ENCODE results near the gene UBE2S. TPM values are rescaled to one million over a fixed set of nuclear protein-coding genes. Genes with fewer than 3 reads are reported as not detected.

Gene UBE2S
- total RNA-seq, 1 experiment from 2014 or later: 393 TPM

DNA sequence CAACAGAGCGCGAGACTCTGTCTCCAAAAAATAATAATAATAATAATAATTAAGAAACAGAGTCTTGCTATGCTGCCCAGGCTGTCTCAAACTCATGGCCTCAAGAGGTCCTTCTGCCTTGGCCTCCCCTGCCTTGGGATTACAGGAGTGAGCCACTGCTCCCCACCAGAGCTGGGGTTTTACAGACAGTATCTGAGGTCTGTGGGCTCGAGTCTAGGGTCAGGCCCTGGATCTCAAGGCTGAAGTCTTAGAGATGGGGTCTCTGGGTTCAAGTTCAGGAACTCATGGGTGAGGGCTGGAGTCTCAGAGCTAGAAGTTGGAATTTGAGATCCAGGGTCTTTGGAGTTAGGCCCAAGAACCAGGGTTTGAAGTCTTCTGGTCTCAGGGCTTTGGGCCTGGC, 40.8 kb downstream of the UBE2S start:
- Histone ChIP-seq H3K4ac (ENCODE audit: low read depth, low read length) (no peak overlapping the region), H2BK5ac (ENCODE audit: insufficient read length, low read length) (no peak overlapping the region), H4K20me1 (ENCODE audit: control insufficient read depth, insufficient read depth, insufficient read length) (no peaks in the 10 kb centered on the region), H3K9me3 (ENCODE audit: control insufficient read depth, low read depth, low read length) (no peaks in the 10 kb centered on the region), H2BK15ac (ENCODE audit: low read depth, low read length) (no peak overlapping the region), H3K27me3 (ENCODE audit: insufficient read depth, low read length) (peaks cover 5% of the 10 kb centered on the region), H2AFZ (ENCODE audit: low read length) (no peak overlapping the region), H3T11ph (ENCODE audit: low read length) (no peak overlapping the region), H3K79me2 (ENCODE audit: insufficient read depth, low read length) (no peaks in the 10 kb centered on the region), H3K18ac (ENCODE audit: insufficient read length, low read depth, low read length) (no peak overlapping the region), H3K4me2 (ENCODE audit: insufficient read depth, insufficient read length, low read length) (no peak overlapping the region), H2AK5ac (ENCODE audit: insufficient read length, low read length) (no peak overlapping the region), H3K14ac (ENCODE audit: insufficient read depth, low read length) (no peak overlapping the region), H3K4me1 (ENCODE audit: insufficient read depth, low read length) (no peaks in the 10 kb centered on the region), H4K91ac (ENCODE audit: insufficient read length, low read depth, low read length) (no peak overlapping the region), H4K5ac (ENCODE audit: insufficient read length, low read depth, low read length) (no peak overlapping the region), H3K79me1 (ENCODE audit: insufficient read depth, low read depth, low read length, poor library complexity, severe bottlenecking) (no peaks in the 10 kb centered on the region), H3K56ac (ENCODE audit: insufficient read length, low read depth, low read length) (no peak overlapping the region), H3K23ac (ENCODE audit: insufficient read length, low read depth, low read length) (no peak overlapping the region), H2BK20ac (ENCODE audit: low read depth, low read length, poor library complexity, severe bottlenecking) (no peak overlapping the region), H2BK12ac (ENCODE audit: insufficient read length, low read depth, low read length) (no peak overlapping the region), H4K8ac (replicated peaks; ENCODE audit: insufficient read length, low read depth, low read length) (no peak overlapping the region), H2BK120ac (ENCODE audit: low read depth, low read length, poor library complexity, severe bottlenecking) (no peak overlapping the region), H3K27ac (ENCODE audit: insufficient read length, low read depth, low read length) (no peak overlapping the region), H3K23me2 (ENCODE audit: insufficient read length, low read depth, low read length, poor library complexity, severe bottlenecking) (peaks cover 10% of the 10 kb centered on the region), H3K9ac (ENCODE audit: extremely low read depth, insufficient read length, low read length) (no peak overlapping the region)
- Mint-ChIP-seq H3K27ac (no peak overlapping the region), H3K4me3 (peak overlapping the region in 1 of 2 experiments; percentile 48; a peak in 2 of 5 replicates), H3K27me3 (ENCODE audit: low read depth) (peaks cover 66% of the 10 kb centered on the region), H3K36me3 (ENCODE audit: insufficient read depth in 1 of 3, low read depth in 3 of 3) (peaks cover 0 to 6% (median 0%) of the 10 kb centered on the region in 3 experiments; a peak in 1 of 7 replicates), H3K9me3 (peaks cover 0 to 5% of the 10 kb centered on the region in 2 experiments; a peak in 2 of 5 replicates), H3K4me1 (peaks cover 20 to 31% of the 10 kb centered on the region in 2 experiments)
- WGBS (ENCODE audit: extremely low coverage, insufficient read length, low lambda C conversion rate): no CpG with 5 or more reads among the region's 3 CpGs
- no peak for DNase-seq
- TF ChIP-seq, protein P1, sequence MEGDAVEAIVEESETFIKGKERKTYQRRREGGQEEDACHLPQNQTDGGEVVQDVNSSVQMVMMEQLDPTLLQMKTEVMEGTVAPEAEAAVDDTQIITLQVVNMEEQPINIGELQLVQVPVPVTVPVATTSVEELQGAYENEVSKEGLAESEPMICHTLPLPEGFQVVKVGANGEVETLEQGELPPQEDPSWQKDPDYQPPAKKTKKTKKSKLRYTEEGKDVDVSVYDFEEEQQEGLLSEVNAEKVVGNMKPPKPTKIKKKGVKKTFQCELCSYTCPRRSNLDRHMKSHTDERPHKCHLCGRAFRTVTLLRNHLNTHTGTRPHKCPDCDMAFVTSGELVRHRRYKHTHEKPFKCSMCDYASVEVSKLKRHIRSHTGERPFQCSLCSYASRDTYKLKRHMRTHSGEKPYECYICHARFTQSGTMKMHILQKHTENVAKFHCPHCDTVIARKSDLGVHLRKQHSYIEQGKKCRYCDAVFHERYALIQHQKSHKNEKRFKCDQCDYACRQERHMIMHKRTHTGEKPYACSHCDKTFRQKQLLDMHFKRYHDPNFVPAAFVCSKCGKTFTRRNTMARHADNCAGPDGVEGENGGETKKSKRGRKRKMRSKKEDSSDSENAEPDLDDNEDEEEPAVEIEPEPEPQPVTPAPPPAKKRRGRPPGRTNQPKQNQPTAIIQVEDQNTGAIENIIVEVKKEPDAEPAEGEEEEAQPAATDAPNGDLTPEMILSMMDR (conservative IDR thresholded peaks at IDR 0.05): no peak
